Measurements from ENCODE around the gene GPRC5B.

DNA sequence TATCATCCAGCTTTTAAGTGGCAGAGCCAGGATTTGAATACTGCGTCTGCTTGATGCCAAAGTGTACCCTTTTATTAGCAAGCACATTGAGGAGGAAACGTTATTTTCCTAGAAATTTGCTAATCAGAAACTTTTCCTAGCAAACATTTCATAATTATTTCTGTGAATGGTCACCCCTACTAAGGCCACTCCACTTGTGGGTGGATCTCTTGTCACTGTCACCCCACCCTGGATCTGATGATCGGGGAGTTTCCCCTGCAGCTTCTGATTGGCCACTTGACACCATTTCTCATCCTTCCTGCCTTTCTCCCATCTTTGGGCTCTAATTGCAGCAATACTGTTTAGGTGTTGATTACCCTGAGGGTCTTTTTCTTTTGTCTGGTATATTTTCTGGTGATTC lies 35.9 kb downstream of the GPRC5B start:
- TF ChIP-seq, protein P1, sequence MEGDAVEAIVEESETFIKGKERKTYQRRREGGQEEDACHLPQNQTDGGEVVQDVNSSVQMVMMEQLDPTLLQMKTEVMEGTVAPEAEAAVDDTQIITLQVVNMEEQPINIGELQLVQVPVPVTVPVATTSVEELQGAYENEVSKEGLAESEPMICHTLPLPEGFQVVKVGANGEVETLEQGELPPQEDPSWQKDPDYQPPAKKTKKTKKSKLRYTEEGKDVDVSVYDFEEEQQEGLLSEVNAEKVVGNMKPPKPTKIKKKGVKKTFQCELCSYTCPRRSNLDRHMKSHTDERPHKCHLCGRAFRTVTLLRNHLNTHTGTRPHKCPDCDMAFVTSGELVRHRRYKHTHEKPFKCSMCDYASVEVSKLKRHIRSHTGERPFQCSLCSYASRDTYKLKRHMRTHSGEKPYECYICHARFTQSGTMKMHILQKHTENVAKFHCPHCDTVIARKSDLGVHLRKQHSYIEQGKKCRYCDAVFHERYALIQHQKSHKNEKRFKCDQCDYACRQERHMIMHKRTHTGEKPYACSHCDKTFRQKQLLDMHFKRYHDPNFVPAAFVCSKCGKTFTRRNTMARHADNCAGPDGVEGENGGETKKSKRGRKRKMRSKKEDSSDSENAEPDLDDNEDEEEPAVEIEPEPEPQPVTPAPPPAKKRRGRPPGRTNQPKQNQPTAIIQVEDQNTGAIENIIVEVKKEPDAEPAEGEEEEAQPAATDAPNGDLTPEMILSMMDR (conservative IDR thresholded peaks at IDR 0.05; ENCODE audit: low read depth, low read length), result no peak
- TF ChIP-seq EZH2 (IDR thresholded peaks at IDR 0.05; ENCODE audit: borderline replicate concordance, low read depth, low read length, poor library complexity, severe bottlenecking), result no peak
